ENCODE data around the gene TRPT1.

The TRPT1 gene

DNA sequence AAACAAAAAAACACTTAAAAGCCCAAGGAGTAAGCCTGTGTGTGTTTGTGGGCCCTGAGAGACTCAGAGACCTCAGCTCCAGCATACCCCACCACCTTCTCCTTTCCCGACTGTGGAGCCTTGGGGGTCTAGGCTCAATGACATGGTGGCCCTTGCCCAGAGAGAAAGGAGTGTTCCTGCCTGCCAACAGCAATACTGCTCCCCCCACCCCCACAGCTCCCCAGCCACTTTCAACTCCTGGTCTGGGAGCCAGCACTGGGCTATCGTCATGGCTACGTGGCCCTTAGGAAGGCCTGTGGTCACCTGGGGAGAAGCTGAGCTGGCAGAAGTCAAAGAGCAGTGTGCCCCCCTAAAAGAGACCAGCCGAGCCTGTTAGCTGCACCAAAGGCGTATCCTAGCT is 18.1 kb upstream of the TRPT1 start:
- DNase-seq, result no peak

DNA sequence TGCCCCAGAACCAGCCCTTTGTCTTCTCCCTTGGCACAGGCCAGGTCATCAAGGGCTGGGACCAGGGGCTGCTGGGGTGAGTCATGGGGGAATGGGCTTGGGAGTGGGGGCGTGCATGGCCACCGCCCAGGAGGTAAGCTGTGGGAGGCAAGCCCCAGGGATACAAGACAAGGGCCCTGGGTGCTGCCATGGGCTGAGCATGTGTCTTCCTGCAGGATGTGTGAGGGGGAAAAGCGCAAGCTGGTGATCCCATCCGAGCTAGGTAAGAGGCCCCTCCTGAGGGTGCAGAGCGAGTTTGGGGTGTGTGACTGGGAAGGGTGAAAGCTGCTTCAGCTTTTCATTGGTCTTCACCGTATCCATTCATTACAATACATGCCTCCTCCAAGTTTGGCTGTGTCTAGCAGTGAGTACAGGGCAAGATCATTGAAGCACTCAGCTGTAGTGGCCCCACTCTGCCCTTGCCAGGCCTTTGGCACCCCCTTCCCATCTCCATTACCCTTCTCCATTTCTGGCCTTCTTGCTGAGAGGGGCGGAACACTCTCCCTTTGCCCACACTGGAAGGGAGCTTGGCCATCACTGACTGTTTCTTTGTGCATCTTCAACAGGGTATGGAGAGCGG is 17.4 kb upstream of the TRPT1 start:
- no peak for DNase-seq

DNA sequence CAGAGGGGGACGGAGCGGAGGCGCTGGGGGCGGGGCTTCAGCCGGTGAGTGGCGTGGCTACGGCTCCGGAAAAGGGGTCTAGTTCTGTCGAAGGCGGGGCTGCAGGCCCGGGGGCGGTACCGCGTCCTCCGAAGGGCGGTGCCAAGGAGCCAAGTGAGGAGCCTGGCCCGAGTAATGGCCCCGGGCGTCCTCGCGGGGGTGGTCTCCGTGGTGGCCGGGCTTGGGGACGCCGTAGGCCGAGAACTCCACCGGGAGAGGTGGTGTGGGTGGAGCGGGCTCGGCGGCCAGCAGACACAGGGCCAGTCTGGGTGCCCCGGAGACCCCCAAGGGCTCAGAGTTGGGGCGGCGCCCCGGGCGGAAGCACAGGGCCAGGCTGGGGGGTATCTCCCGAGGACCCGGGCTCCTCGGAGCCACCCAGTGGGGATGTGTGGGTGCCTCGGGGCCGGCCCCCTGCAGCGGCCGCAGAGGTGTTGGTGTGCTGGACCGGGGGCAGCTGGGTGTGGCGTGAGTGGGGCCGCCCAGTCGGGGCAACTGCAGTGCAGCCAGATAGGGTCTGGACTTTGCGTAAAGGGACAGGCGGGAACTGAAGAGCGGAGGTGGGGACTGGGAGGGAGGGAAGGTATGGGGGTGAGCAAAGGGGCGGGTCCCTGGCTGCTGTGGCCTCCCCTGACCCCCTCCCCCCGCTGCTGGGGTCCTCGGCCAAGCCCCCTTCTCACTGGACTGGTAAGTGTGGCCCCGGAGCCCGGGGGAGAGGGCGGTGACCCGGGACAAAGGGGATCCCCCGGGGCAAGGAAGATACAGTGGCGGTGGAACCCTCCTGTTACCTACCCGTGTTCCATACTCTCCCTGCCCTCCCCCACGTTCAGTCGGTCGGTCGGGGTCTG is 15.7 kb upstream of the TRPT1 start:
- no peak for DNase-seq

DNA sequence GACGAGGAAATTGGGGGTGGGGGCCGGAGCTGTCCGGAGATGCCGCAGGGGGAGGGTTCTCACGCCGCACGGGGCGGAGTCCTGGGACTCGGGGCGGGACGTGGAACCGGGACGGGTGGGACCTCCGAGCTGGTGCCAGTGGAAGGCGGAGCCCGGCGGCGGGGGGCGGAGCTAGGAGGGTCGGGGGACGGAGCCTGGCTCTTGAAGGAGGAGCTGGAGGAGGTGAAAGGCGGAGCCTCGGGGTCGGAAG is 15.2 kb upstream of the TRPT1 start:
- peak; percentile 91 for DNase-seq

DNA sequence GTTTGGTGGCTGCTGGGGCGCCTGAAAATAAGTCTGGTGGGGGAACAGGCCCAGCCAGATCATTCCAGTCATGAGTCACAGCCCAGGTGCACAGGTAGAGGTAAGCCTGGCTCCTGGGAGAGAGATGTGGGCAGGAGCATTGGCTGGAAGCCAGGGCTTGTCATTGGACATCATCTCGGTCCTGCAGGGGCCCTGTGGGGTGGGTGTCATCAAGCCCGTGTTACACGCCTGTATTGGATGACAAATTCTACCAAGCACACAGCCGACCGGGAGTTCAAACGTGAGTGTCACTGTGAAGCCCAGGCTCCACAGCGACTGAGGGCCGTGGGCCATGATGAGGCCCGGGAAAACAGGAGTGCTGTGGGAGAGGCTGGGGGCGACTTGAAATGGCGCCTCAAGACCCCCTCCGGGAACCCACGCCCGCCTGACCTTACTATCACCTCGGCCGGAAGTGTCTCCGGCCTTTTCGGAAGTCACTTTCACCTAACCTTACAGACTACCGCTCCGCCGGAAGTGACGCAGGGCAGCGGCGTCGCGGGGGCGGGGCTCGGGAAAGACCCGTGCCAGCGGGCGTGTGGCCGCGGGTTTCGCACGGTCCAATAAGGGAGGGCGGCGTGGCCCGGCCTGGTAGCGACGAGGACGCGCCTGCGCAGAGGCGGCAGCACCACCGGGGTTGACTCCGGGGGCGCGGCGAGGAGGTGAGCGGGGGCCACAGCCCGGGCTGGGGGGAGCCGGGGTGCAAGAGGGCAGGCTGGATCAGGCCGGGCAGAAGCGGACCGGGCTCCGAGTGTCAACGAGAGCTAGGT is 14.7 kb upstream of the TRPT1 start, which contains the start of gene FKBP2:
Gene FKBP2, plus strand, starts transcription at position 661 of the 806 bp plus-strand sequence. CDS start 1,293 bp downstream, outside the sequence.
- peak; percentile 89 for DNase-seq

DNA sequence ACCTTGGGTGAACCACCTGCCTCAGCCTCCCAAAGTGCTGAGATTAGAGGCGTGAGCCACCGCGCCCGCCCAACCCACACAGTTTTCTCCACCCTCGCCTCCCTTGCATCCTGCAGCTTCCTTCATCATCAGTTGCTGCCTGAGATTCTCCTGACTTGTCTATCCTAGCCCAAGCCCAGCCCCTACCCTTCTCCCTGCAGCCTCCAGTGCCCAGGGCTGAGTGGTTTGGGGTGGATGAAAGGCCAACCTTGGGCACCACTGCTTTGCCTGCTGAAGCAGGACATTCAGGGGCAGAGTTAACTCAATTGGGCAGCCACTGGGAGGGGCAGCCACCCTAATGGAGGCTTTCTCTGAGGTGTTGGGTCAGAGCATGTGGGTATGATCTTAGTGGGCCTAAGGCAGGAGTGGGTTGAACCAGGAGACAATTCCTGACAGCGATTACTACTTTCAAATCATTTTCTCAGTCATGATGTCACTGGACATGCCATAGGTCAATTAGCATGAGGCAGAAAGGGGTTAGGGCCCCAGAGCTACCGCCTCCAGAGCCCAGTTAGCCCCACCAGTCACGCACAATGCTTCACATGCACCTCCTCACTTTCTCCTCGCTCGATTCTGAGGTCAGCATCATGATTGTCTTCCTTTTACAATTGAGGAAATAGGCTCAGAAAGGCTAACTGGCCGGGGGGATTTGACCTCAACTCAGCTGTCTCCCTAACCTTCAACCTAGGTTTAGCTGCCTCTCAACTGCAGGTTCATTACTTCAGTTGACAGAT is 13.9 kb upstream of the TRPT1 start:
- no peak for DNase-seq

DNA sequence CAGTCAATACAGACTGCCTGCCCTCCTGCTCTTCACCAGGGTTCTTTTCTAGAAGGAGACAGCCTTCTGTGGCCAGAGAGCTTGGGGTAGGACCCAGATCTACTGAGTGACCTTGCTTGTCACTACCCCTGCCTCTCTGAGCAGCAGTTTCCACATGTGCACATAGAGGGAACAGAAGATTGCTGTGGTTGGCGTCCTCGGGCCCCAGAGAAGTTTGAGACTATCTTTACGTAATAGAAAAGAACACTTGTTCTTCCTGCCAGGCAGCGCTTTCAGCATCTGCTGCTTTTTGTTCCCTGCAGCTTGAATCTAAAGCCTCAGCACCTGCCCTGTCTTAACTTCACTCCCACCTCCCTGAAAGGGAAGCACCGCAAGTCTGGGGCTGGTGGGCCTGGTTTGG is 13.0 kb upstream of the TRPT1 start:
- no peak for DNase-seq

DNA sequence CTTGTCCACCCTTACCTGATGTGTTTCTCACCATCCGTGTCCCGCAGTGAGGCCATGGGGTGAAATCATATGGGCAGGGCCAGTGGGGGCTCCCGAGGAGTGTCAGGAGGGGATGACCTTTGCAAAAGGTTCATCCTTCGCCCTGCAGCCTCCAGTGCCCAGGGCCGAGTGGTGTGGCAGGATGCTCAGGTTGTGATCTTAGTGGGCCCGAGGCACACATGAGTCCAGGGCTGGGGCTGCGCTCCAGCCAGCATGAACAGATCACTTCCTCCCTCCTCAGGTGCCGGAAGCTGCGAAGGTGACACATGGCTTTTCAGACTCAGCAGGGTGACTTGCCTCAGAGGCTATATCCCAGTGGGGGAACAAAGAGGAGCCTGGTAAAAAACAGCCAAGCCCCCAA is 12.1 kb upstream of the TRPT1 start:
- no peak for DNase-seq

DNA sequence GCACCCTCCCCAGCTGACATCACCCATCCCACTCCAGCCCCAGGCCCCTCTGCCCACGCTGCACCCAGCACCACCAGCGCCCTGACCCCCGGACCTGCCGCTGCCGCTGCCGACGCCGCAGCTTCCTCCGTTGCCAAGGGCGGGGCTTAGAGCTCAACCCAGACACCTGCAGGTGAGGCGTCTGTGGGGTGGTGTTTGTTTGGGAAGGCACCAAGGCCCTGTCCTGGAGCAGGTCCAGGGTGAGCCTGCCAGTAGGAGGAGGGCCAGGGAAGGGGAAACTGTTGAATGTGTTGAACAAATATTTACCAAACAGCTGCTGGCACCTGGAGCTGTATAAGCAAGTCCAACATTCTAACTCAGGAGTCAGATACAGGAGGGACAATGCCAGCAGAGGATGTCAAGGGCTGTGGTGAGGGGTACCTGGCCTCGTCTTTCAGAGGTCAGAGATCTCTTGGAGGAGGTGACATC is 11.5 kb upstream of the TRPT1 start:
- peak; percentile 90 for DNase-seq

DNA sequence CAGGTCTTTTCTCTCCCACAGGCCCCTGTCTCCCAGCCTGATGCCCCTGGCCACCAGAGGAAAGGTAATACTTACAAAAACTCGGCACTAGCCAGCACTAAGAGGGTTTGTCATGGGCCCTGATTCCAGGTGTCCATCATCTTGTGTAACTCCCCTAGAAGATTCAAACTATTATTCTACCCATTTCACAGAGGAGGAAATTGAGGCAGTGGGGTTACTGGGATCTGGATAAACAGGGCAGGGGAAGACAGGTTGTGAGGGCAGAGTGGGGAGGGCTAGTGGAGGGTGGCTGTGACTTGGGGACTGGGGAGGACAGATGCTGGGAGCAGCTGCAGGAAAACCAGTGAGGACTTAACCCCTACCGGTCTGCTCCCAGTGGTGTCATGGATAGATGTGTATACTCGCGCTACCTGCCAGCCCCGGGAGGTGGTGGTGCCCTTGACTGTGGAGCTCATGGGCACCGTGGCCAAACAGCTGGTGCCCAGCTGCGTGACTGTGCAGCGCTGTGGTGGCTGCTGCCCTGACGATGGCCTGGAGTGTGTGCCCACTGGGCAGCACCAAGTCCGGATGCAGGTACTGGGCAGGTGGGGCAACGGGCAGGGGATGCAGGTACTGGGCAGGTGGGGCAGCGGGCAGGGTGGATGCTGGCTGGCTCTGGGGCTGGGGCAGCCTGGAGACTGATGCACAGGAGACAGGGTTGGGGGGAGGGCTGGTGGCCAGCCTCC is 9.6 kb upstream of the TRPT1 start:
- DNase-seq, result no peak

DNA sequence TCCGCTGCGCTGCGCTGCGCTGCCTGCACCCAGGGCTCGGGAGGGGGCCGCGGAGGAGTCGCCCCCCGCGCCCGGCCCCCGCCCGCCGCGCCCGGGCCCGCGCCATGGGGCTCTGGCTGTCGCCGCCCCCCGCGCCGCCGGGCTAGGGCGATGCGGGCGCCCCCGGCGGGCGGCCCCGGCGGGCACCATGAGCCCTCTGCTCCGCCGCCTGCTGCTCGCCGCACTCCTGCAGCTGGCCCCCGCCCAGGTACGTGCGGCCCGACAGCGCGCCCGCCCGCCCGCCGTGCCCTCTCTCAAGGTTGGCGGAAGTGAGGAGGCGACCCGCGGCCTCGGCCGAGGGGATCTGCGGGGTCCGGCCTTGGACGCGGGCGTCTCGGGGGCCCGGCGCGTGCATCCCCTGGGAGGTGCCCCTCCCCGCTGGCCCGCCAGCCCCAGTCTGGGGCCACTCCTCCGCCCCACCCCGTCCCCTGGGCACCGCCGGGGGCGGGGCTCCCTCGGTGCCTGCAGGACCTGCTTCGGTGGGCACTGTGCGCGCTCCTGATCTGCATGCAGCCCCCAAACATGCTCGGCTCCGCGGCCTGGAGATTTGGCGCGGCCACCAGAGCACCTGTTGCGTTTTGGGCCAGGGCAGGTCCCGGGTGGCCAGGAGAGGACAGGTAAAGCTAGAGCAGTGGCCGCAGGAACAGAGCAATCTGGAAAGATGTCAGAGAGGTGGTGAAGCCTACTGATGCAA is 8.8 kb upstream of the TRPT1 start:
- DNase-seq, result no peak

DNA sequence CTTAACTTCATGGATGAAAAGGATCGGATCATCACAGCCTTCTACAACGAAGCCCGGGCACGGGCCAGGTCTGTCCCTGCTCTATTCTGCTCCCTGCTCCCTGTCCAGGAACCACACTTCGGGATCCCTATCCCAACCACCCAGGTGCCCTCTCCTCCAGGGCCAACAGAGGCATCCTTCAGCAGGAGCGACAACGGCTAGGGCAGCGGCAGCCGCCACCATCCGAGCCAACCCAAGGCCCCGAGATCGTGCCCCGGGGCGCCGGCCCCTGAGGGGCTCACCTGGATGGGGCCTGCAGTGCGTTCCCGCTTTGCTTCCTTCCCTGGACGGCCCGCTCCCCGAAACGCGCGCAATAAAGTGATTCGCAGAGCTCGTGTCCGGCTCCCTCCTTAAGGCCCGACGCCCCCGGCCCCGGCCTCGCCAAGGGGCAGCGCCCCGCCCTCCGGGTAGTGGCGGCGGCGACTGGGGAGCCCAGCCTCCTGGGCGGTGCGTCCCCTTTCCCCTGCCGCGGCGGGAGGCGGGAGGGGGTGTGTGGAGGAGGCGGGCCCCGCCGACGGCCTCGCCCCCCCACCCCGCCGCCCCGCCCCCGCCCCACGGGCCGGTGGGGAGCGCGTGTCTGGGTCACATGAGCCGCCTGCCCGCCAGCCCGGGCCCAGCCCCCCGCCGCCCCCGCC is 8.1 kb upstream of the TRPT1 start, which contains the start of gene VEGFB:
Gene VEGFB, plus strand, starts transcription at position 672 of the 674 bp plus-strand sequence. CDS start 250 bp downstream, outside the sequence.
- DNase-seq, result no peak

DNA sequence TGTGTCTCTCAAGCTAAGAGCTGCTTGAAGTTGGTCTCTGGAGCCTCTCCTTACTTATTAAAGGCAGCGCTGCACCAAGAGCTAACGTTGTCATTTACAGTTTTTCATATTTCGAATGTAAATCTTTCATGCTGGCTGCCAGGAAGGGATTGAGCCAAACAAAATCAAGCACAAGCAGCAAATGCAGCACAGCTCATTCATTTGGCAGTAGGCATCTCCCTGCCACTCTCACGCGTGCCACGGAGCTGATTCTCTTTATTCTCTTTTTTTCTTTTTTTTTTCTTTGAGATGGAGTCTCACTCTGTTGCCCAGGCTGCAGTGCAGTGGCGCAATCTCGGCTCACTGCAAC is 7.0 kb upstream of the TRPT1 start:
- DNase-seq, result no peak

DNA sequence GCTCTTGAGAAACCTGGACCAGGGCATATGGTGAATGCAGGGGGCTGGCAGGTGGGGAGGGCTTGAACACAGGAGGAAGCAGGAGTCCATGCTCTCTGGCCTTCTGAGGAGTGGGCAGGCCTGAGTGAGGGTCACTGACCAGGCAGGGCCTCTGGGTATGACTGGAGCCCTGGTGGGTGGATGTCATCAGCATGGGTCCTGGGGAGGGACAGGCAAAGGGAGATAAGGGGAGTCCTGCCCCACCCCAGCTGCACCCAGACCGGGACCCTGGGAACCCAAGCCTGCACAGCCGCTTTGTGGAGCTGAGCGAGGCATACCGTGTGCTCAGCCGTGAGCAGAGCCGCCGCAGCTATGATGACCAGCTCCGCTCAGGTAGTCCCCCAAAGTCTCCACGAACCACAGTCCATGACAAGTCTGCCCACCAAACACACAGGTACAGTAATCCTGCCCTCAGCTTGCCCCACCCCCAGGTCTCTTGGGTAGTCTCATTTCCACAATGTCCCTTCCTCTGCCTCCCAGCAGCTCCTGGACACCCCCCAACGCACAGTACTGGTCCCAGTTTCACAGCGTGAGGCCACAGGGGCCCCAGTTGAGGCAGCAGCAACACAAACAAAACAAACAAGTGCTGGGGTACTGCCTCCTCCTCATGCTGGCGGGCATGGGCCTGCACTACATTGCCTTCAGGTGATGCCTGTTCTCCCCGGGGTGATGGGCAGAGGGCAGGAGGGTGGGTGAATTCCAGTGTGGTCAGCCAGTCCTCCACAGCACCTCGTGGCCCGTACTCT is 6.4 kb upstream of the TRPT1 start:
- DNase-seq, result no peak

DNA sequence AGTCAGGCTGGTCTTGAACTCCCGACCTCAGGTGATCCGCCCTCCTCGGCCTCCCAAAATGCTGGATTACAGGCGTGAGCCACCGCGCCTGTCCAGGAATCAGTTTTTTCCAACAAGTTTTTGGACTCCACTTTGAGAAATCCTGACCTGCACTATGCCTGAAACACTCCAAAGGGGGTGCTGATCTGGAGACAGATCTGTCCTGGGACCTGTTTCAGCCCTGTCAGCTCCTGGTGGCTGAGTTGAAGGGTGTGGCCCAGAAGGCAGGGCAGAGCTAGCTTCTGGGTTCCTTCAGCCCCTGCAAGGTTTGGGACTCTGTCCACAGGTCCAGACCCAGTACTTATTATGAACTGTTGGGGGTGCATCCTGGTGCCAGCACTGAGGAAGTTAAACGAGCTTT is 5.6 kb upstream of the TRPT1 start:
- DNase-seq, result no peak

DNA sequence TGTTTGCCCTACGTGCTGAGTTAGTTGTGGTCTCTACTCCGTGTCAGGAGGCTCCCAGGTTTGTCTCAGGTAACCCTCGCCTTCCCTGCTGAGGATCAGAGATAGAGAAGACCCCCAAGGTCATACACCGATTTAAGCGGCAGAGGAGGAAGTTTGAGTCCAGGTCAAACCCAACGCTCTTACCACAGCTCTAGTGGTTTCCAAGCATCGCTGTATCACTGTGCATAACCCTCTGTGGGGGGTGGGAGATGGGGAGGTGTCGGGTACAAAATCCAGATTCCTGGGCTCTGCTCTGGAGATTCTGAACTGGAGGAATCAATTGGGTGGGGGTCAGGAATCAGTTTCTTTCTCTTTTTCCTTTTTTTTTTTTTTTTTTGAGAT is 5.0 kb upstream of the TRPT1 start:
- DNase-seq, result no peak

DNA sequence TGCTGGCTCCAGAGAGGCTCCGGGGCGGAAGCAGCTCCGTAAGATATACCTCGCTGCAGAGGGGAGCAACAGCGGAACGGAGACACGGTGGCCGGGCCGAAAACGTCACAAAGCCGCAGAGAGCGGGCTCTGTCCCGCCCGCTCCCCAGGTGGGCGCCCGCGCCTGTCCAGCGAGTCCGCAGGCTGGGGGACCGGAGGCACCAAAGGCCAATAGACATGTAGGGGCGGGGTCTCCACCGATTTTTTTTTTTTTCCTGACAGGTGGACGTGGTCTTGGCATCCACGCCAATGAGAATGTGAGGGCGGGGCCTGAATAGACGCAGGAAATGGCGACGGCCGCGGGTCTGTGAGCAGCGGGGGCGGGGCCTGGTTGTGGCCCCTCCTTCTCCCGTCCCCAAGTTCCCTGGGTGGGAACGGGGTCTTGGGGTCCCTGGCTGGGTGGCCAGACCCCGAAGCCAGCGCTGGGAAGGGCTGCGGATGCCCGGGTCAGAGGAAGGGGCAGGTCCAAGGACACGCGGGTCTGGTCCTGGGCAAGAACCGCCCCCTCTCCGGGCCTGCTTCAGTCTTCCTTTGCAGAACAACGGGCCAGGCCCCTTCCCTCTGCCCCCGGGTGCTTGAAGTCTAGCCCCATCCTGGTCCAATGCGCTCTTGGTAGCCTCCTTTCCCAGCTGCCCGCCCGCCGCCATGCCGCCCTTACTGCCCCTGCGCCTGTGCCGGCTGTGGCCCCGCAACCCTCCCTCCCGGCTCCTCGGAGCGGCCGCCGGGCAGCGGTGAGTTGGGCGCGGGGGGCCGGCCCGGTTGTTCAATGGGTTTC is 4.4 kb upstream of the TRPT1 start, which contains the start of gene DNAJC4:
Gene DNAJC4, plus strand, starts transcription at position 378 of the 814 bp plus-strand sequence. Its CDS starts 307 bp downstream, at position 685.
- peak; percentile 94 for DNase-seq

DNA sequence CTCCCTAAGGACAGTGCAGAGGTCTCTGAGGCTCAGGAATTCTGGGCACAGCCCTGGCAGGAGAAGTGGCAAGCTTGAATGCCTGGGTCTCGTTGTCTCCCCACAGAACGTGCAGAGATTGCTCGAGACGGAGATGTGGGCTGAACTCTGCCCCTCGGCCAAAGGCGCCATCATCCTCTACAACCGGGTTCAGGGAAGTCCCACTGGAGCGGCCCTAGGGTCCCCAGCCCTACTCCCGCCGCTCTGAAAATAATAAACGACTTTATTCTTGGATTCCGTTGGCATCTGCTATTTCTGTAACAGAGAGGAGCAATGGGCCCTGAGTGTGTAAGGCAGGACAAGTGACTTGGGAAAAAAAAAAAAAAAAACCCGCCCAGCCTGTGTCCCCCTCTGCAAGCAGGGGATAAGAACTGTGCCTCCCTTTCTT is 3.8 kb upstream of the TRPT1 start:
- DNase-seq, result no peak
